Activated CD8-positive, alpha-beta T cell treated with anti-CD3 and anti-CD28 coated beads for 36 hours (primary cell): ENCODE data around the gene CHMP3. TPM values are rescaled to one million over a fixed set of nuclear protein-coding genes. Genes with fewer than 3 reads are reported as not detected.

Experiments used
- ATAC-seq: fragments of 200-7000 bp; cut with Tn5 transposase; one replicate; pipeline ENCODE4 v1.10.0; 2021; ENCODE audit warnings: mild to moderate bottlenecking, moderate library complexity
- CTCF ChIA-PET: fragments of 350-600 bp; sonication (Branson Sonifier 250); formaldehyde crosslinking; loops from one replicate; lab custom pipeline; 2021; ENCODE audit warnings: antibody characterized with exemption; lab: Charles Lee
- POLR2A ChIA-PET: fragments of 350-600 bp; sonication (Branson Sonifier 250); formaldehyde crosslinking; loops from one replicate; lab custom pipeline; 2021; ENCODE audit warnings: antibody characterized with exemption; lab: Charles Lee
- DNase-seq: peaks from one replicate; pipeline ENCODE4 v3.0.0-alpha.2; 2020
- H3K27ac Mint-ChIP-seq: one replicate; pipeline ENCODE4 v1.8.0; 2021; ENCODE audit warnings: mild to moderate bottlenecking, mixed read lengths
- H3K27me3 Mint-ChIP-seq: one replicate; pipeline ENCODE4 v1.8.0; 2021; ENCODE audit warnings: mixed read lengths
- H3K36me3 Mint-ChIP-seq: one replicate; pipeline ENCODE4 v1.8.0; 2021; ENCODE audit warnings: low read depth, mixed read lengths
- H3K4me1 Mint-ChIP-seq: one replicate; pipeline ENCODE4 v1.8.0; 2021; ENCODE audit warnings: low read depth, mixed read lengths
- H3K4me3 Mint-ChIP-seq: one replicate; pipeline ENCODE4 v1.8.0; 2021; ENCODE audit warnings: mild to moderate bottlenecking, moderate library complexity, mixed read lengths
- H3K9me3 Mint-ChIP-seq: one replicate; pipeline ENCODE4 v1.8.0; 2021; ENCODE audit warnings: mixed read lengths
- CTCF ChIP-seq: fragments of 200-600 bp; IDR thresholded peaks from one replicate; pipeline ENCODE4 v1.8.0; 2022; ENCODE audit warnings: antibody characterized with exemption, mild to moderate bottlenecking
- intact Hi-C: fragments of 100-400 bp; cut with micrococcal nuclease; formaldehyde crosslinking; loops from one replicate; pipeline ENCODE4 v1.10.0; 2022
- total RNA-seq, 2 experiments: library from RNA; stranded (reverse); gene quantifications; one replicate each; pipeline ENCODE4 v1.2.3, GENCODE V29; 2021

CHMP3 gene
- total RNA-seq, 2 experiments from 2014 or later, result 30.1 to 31.6 TPM

- TF ChIP-seq CTCF, result no peak
- ATAC-seq, result no peak
- peaks cover 6% of the 10 kb centered on the region for H3K4me1 Mint-ChIP-seq
- DNase-seq, result no peak
- POLR2A ChIA-PET, result no interaction called here
- peaks cover 8% of the 10 kb centered on the region for H3K9me3 Mint-ChIP-seq
- no peaks in the 10 kb centered on the region for H3K27me3 Mint-ChIP-seq
- no peak overlapping the region for H3K4me3 Mint-ChIP-seq
- no peak overlapping the region for H3K27ac Mint-ChIP-seq
- intact Hi-C loops, result no loop called here
- CTCF ChIA-PET, result interaction anchor here (1.0 to 1.6 kb wide), 3 partner anchors 16 to 156 kb away, joined by 3 to 4 read pairs (median 4); no protein-coding TSS in a partner anchor
- no peaks in the 10 kb centered on the region for H3K36me3 Mint-ChIP-seq
These were observed 43.9 kb downstream of the CHMP3 start for GRCh38 chr2:86519349-86519748.

- Mint-ChIP-seq H3K27me3 (no peaks in the 10 kb centered on the region), H3K9me3 (peaks cover 8% of the 10 kb centered on the region), H3K27ac (no peak overlapping the region), H3K4me3 (no peak overlapping the region), H3K4me1 (peaks cover 6% of the 10 kb centered on the region), H3K36me3 (no peaks in the 10 kb centered on the region)
- ChIA-PET POLR2A (interaction anchor here (0.7 to 1.3 kb wide), 3 partner anchors 20 to 99 kb away, joined by 3 to 4 read pairs (median 3); no protein-coding TSS in a partner anchor), CTCF (interaction anchor here (0.7 to 1.7 kb wide), 15 partner anchors 11 to 298 kb away, joined by 3 to 7 read pairs (median 3); no protein-coding TSS in a partner anchor)
- ATAC-seq, result peak; percentile 49
- DNase-seq, result peak; percentile 52
- intact Hi-C loops, result no loop called here
- peak; percentile 50 for TF ChIP-seq CTCF
These were observed 44.8 kb downstream of the CHMP3 start for GRCh38 chr2:86518481-86518880.

GRCh38 chr2:86513948-86514660, 49.1 kb downstream of the CHMP3 start:
- intact Hi-C loops, result no loop called here
- H3K4me1 Mint-ChIP-seq, result peaks cover 6% of the 10 kb centered on the region
- DNase-seq (no peak), ATAC-seq (no peak)
- peaks cover 5% of the 10 kb centered on the region for H3K36me3 Mint-ChIP-seq
- POLR2A ChIA-PET, result no interaction called here
- CTCF ChIA-PET, result no interaction called here
- H3K4me3 Mint-ChIP-seq, result no peak overlapping the region
- H3K9me3 Mint-ChIP-seq, result no peaks in the 10 kb centered on the region
- H3K27ac Mint-ChIP-seq, result no peak overlapping the region
- H3K27me3 Mint-ChIP-seq, result no peaks in the 10 kb centered on the region
- TF ChIP-seq CTCF, result no peak

- no peak for DNase-seq
- peaks cover 5% of the 10 kb centered on the region for H3K36me3 Mint-ChIP-seq
- H3K4me3 Mint-ChIP-seq, result no peak overlapping the region
- TF ChIP-seq CTCF, result no peak
- H3K27me3 Mint-ChIP-seq, result no peaks in the 10 kb centered on the region
- no peak for ATAC-seq
- CTCF ChIA-PET, result no interaction called here
- POLR2A ChIA-PET, result no interaction called here
- no peak overlapping the region for H3K27ac Mint-ChIP-seq
- intact Hi-C loops, result no loop called here
- H3K9me3 Mint-ChIP-seq, result no peaks in the 10 kb centered on the region
- peaks cover 6% of the 10 kb centered on the region for H3K4me1 Mint-ChIP-seq
These were observed 50.4 kb downstream of the CHMP3 start for GRCh38 chr2:86512892-86513291.

- Mint-ChIP-seq H3K36me3 (peaks cover 7% of the 10 kb centered on the region), H3K4me3 (no peak overlapping the region), H3K27me3 (no peaks in the 10 kb centered on the region), H3K9me3 (no peaks in the 10 kb centered on the region), H3K4me1 (peaks cover 6% of the 10 kb centered on the region), H3K27ac (no peak overlapping the region)
- ATAC-seq (no peak), DNase-seq (no peak)
- CTCF ChIA-PET, result no interaction called here
- TF ChIP-seq CTCF, result no peak
- intact Hi-C loops, result no loop called here
- POLR2A ChIA-PET, result no interaction called here
These were observed 51.2 kb downstream of the CHMP3 start for GRCh38 chr2:86512034-86512433.
